Effector CD4-positive, alpha-beta T cell (primary cell): Measurements from ENCODE around the gene CHST8.

ENCODE experiments used
- DNase-seq: peaks from one replicate; pipeline ENCODE4 v3.0.0-alpha.2; 2020

Gene CHST8

DNA sequence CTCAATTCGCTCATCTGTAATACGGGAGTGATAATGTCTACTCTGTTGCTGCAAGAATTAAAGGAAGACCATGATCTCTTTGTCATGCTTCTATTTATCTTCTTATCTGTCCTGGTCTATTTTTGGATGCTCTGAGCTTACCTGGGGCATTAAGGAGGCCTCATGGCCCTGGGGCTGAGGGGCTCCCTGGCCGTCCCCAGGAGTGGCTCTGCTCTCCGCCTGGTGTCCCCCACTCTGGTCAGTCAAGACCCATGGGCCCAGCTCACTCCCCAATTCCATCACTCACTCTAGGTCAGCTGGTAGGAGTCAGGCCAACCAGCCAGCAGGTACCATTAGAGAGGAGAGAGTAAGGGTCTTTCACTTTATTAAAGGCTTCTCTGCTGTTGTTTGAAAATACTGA lies 1.1 kb upstream of the CHST8 start:
- DNase-seq = no peak

DNA sequence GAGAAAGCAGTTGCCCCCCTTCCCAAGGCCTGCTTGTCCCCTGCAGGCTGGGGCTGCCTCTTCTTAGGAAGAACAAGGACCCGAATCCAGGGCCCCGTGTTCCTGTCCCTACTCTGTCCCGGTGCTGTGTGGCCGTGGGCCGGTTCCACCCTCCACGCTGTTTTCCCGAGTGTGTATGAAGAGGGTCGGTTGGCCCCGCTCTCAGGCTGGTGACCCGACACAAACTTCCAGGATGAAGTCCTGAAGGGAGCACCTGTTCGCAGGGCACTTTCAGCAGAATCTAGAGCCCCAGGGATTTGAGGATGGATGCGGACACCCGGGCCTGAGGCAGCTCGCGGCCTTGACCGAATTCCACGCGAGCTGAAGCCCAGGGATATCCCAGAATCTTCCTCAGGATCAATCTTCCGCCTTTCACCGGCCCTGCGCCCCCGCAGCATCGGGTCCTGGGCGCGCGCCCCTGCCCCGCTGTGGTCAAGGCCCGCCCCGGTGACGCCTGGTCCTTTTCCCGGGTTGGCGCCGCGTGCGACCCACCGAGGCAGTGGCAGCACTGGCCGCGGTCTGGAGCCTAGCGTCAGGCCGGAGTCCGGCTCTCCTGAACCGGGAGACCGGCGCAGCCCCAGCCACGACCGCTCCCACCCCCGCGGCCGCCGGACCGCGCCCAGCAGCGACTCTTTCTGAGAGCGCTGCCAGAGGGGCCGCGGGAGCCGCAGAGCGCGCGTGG lies 528 bp upstream of the CHST8 start:
- DNase-seq = no peak

DNA sequence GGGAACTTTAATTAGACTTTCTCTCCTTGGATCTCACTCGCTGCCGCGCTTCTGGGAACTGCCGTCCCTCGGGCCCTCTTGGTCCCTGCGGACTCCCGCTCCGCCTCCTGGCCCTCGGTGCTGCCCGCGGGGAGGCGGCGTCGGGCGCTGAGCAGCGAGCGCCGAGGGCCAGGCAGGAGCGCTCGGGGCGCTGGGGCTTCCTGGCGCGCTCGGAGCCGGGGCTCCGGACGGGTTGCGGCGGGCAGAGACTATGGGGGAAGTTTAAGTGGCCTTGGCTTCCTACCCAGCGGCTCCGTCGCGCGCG lies 704 bp downstream of the CHST8 start:
- no peak for DNase-seq

DNA sequence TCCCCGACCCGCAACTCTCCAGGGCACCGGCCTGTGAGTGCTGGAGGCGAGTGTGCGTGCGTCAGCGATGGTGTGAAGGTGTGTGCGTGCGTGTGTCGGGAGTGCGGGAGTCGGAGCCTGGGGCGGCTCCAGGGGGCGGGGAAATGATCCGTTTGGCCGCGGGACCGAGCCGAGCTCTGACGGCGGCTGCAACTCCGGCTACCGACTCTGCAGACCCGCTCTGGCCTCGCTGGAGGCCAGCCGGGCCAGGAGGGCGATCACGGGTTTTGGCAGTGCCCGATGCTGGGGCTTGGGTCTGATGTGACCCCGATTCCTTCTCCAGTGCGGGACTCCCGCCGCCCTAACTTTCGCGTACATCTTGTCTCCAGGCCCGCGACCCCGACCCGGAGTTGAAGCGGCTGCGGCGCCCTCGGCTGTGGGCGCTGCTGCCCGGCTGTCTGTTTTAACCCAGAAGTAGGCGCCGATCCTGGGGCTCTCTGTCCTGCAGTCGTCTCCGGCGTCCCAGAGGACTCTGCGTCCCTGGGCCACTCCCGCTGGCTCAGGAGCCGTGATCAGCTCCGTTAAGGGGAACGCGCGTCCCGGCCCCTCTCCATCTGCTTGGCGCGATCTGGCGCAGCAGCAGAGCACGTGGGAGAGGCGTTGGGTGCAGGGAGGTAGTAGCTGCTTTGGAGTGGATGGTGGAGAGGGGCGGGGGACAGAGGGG lies 1.2 kb downstream of the CHST8 start:
- no peak for DNase-seq

DNA sequence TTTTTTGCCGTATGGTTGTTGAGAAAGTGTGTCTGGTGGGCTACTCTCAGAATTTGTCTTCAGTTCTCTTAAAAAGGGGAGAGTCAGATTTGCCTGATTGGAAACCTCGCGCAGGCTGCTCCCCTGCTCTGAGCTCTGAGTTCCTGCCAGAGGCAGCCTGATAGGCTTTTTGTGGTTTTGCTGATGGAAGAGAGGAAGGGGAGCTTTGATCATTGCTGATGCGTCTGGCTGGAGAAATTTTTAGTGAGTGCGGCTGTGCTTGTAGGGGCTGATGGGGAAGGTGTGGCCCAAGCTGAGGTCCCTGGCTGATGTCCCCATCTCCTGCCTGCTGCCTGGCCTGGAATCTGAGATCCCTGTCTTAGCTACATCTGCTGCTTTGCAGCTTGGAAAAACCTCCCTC lies 2.8 kb downstream of the CHST8 start:
- DNase-seq = no peak

DNA sequence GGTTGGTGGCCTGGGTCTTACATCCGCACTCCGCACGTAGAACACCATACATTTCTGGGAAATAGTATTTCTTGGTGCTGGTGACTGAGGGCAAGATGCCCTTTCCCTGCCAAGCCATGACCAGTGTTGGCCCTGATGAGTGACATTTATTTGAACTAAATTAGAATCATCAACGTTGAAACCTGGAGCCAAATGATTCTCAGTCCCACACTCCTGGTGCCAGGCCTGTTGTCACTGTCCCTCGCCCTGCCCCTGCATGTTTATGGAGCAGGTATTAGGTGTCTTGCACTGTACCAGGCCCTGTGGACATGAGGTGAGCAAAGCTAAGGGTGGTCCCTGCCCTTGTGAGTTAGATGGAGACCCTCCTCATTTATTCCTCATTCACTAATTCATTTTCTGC lies 5.8 kb downstream of the CHST8 start:
- no peak for DNase-seq

DNA sequence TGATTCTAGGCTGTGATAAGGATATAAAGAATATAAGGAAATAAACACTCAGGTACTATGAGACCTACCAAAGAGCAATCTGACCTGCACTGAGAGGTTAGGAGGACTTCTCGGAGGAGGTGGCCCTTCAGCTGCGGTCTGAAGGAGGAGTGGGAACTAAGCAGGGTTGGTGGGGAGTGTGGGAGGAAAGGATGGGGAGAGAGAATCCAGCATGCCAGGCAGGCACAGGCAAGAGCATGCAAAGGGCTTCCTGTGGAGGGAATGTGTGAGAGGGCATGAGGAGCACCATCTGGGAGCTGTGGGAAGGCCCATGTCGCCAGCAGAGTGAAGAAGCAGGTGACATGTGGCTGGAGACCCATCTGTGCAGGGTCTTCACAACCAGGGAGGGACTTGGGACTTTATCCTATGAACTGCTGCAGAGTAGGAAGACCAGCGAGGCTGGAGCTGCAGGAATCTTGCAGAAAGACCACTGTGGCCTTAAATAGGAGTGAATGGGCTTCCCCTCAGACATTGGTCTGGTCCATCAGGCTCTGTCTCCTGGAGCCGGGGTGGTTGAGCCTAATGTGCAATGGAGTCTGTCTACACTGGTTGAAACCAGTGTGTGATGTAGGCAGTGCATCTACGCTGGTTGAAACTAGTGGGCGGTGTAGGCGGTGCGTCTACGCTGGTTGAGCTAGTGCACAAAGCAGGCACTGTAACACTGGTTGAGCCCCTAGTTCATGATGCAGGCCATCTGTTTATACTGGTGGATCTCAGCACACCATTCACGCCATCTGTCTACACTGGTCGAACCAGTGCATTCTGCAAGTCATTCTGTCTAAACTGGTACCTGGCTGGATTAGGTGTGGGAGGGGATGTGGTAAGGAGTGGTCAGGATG lies 6.4 kb downstream of the CHST8 start:
- DNase-seq = no peak

DNA sequence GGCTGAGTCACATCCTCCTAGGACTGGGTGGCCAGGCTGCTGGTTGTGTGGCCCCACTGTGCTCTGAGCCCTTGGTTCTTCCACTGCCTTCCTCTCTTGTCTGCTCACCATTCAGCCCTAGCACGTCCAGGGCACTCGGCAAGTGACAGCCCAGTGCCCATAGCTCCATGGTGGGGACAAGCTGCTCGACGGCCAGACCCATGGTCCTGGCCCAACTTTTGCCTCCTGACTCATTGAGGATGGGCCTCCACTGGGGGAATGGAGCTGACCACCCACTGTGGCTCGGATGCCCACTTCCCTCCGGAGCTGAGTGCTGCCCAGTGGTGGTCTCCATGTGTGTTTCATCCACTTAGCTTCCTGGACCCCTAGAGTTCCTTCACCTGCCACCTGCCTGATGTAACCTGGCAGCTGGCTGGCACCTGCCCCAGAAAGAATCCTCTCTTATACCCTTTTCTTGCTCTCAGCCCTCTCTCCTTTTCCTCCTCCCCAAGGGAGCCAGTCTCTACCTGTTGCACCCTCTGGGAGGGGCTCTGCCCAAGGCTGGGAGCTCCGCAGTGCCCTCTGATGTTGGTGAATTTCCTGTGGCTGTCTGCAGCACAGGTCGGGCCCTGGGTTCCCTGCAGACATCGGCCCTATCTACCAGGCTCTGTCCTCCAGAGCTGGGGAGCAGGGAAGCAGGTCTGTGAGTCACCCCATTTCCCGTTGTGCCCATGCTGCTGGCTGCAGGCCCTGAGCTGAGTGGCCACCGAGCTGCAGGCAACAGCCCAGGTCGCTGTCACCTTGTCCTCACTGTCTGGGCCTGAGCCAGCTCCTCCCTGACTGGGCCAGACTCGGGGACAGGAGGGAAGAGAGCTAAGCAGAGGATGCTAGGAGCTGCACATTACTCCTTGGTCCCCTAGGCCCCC lies 7.4 kb downstream of the CHST8 start:
- DNase-seq = no peak

DNA sequence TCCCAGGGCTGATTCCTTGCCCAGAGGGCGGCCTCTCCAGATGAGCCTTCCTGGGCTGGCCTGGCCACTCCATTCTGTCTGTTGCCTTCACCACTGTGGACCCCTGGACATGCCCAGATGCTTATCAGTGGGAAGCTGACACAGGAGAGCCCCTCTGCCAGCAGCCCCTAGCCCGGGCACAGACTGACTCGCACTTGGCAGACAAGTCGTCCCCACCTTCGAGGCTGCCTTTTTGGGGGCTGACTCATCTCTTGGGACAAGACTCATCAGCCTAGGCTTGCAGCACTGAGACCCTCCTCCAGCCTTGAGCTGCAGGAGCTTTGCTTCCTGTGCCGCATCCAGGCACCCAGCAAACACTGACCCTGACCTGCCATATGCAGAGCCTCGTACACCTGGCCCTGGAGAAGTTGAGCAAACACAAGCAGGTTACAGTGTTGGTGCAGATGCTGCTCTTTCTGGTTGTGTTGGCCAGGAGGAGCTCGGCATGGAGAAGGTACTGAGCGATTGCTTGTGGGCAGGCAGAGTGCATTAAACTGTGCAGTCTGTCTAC lies 8.1 kb downstream of the CHST8 start:
- no peak for DNase-seq

DNA sequence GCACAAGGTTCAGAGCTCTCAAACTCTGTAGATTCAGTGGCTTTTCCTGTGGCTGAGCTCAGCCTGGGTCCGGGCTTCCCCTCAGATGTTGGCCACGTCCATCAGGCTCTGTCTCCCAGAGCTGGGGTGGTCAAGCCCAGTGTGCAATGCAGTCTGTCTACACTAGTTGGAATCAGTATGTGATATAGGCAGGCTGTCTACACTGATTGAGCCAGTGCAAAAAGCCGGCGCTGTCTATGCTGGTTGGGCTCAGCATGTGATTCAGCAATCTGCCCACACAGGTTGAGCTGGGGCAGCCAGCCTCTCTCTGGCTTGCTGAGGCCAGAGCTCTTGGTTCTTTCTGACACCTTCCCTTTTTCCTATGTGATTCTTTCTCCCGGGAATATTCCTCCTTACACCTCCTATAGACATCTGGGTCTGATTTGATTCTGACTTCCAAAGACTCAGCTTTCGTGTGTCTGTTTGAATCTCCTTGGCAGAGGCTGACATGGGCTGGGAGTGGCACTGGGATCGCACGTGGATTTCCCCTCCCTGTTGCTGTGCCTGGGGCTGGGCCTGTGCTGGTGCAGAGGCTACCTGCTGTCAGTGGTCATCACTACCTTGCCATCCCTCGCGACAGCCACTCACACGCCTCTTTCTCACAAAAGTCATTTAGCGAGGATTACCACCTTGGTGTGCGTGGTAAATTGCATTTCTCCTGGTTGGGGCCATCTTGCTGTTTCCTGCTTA lies 9.3 kb downstream of the CHST8 start:
- no peak for DNase-seq

DNA sequence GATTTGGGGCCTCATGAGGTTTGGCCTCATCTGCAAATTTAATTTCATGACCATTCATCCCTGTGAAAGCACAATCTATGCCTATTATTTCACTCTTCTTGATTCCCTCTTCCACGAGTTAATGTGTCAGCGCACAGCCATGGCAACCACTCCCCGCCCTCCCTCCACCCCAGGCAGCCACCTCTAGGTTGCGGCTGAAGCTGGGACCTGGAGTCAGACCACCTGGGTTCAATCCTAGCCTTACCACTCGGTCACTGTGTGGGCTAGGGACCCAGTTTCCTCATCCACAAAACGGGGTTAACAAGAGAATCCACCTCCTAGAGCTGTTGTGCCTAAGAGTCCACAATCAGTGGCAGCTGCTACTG lies 9.8 kb downstream of the CHST8 start:
- no peak for DNase-seq

DNA sequence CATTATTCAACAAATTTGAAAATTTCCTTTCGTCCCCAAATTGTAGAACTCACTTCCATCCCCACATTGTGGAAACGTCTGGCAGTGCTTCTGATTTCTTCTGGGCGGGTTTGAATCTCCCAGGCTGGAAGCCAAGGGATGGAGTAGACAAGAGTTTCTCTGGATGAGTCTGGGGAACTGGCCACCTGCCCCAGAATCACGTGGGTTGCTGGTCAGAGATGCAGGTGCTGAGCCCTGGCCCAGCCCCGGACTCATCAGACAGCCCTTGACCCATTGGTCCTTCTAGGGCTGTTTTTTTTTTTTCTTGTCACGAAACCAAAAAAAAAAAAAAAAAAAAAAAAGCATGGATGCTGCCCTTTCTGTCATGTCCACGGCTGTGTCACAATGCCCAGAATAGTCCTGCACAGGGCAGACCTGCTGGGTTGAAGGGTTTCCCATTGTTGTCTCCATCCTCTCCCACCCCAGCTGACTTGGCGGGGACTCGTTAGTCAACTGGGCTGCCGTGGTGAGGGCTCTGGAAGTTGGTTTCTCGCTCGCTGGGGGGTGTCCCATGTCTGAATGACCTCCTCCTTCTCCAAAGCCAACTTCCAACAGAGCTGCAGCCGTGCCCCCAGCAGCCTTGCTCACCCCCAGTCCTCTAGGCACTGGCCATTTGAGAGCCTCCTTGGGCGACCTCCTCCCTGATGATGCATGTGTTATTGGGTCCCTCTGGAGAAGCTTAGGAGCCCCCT lies 12.8 kb downstream of the CHST8 start:
- no peak for DNase-seq

DNA sequence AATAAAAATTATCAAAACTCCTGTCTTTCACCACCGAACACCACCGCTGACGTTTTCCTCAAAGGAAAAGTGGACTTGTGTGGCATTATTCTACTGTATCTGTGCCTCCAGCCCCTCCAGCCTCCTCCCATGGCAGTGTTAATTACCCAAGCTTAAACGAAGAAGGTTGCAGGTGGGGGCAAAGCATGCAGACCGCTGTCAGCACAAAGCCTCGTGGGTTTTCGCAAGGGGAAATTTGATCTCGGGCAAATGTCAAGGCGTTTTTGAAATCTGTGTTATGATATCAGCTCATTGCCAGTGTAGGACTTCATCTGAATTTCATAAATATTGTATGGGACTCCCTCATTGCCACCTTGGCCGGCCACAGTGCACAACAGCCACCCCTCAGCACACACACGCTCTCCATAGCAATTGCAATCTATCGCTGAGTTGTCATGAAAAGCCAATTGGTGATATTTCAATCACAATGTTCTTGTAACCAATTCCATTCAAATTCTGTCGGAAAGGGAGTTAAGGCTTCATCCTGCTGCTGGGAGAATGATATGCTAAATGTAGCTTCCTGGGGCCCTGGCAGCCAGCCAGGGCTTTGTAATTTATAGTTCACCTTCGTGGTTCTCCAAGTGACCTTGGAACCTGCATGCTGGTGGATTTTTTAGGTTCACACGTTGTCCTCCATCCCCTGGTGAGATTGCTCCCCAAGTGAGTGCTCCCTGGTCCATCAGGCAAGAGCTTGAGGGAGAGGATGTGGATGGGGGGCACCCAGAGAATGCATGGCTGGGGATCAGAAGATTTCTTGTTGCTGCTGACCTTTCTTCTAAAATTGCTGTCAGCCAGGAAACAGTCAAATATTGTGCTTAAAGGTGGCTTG lies 16.6 kb downstream of the CHST8 start:
- DNase-seq = no peak

DNA sequence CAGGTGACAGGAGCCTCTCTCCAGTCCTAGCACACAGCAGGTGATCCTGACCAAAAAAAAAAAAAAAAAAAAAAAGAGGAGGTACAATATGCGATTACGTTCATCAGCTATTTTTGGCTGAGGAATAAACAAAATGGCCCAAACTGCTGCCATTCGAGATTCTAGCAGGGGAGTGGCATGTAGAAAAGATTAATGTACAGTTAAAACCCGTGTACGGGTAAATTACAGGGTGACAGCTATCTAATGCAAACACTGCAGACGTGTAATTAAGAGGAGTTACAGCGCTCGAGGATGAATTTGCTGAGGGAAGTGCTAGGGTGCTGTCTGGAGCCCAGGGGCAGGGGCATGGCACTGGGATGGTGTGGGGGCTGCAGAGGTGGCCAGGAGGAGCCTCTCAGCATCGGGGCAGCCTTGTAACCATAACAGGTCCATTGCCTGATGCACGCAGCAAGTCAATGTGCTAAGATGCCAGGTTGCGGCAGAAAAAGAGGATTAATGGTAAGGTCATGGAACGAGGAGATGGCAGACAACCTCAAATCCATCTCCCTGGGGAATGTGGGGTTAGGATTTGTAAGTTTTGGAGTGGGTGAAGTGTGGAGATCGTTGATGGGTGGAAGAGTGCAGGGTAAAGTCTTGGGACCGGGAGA lies 17.4 kb downstream of the CHST8 start:
- no peak for DNase-seq

DNA sequence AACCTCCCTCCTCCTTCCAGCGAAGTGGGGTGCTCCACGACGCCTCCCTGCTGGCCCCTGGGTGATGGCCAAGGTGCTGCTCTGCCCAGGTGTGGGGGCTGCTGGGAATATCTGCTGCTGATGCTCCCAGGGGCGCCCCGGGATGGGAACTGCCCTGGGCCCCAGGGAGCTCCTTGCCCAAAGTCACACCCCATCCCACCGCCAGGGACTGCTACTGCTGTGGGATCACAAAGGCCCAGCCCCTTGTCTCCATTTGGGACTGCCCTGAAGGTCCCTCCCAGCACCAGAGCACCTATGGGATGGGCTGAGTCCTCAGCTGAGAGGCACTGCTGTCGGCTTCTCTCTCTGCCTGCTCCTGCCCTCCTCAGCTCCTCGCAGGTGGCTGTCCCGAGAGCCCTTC lies 19.0 kb downstream of the CHST8 start:
- no peak for DNase-seq

DNA sequence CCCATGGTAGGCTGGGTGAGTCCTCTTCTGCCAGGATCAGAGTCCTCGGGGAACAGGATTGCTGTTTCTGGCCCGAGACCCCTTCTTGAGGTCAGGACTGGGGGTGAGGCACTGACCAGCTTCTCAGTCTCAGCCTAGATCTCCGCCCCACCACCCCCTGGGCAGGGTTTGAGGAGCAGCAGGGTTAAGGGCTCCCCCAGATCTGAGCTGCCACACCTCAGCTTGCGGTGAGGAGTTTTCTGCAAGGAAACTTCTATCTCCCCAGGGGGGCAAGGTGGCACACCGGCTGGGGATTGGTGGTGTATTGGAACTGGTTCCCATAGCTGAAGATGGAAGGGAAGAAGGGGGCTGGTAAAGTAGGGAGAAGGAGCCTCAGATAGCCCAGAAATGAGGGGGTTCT lies 19.5 kb downstream of the CHST8 start:
- no peak for DNase-seq

DNA sequence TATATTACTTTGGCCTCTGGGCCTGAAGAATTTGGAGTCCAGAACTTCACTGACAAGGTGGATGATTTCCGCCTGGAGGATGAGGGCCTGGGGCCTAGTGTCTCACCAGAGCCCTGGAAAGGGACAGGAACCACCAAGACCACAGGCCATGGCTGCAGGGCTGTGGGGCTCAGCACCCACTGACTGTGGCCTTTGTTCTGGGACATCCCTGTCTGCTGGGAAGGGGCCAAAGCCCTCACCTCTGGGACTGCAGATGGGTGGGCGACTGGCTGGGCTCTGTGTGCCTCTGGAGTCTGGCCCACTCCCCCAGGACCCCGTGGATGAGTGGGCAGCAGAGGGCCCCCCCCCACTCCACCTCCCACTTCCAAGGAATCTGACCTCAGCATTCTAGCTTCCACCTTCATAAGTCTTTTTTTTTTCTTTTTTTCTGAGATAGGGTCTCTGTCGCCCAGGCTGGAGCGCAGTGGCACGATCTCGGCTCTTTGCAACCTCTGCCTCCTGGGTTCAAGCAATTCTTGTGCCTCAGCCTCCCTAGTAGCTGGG lies 20.3 kb downstream of the CHST8 start:
- no peak for DNase-seq

DNA sequence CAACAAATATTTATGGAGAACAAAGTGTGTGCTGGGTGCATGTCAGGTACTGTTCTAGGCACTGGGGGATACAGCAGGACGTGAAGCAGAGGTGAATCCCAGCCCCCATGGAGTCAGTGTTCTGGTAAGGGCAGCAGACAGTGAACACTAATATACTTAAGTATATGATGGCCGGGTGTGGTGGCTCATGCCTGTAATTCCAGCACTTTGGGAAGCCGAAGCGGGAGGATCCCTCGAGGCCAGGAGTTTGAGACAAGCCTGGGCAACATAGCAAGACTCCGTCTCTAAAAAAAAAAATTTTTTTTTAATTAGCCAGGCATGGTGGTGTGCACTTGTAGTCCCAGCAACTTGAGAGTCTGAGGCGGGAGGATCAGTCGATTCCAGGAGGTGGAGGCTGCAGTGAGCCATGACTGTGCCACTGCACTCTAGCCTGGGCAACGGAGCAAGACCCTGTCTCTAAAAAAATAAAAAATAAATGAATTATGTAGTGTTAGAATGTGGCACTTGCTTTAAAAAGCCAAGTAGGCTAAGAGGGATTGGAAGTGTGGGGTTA lies 22.6 kb downstream of the CHST8 start:
- DNase-seq = no peak

DNA sequence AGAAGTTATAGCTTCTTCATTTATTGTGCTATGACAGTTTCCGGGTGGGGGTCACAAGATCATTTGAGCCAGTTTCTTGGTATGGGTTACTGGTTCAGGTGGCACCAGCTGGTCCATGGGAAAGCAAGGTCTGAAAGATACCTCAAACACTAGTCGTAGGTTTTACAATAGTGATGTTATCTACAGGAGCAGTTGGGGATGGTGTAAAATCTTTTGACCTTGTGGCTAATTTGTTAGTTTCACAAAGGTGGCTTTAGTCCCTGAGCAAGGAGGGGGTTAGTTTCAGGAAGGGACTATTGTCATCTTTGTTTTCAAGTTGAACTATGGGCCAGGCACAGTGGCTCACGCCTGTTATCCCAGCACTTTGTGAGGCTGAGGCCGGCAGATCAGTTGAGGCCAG lies 24.6 kb downstream of the CHST8 start:
- DNase-seq = no peak
